ENCODE measurements around the gene CSMD2.

DNA sequence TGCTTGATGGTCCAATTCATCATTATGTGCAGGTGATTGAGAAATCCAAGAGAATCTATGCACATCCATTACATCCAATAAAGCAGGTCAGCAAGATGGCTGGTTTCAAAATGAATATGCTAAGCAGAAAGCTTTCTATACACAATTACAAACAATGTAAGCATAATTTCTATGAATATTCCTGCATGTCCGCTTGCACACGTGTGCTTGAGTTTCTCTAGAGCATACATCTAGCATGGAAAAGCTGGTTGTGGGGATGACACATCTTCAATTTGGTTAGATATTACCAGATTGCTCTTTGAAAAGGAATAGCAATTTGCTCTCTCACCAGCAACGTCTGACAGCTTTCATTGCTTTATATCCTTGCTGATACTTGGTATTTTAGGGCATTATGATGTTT, 461.6 kb downstream of the CSMD2 start:
- TF ChIP-seq, protein P1, sequence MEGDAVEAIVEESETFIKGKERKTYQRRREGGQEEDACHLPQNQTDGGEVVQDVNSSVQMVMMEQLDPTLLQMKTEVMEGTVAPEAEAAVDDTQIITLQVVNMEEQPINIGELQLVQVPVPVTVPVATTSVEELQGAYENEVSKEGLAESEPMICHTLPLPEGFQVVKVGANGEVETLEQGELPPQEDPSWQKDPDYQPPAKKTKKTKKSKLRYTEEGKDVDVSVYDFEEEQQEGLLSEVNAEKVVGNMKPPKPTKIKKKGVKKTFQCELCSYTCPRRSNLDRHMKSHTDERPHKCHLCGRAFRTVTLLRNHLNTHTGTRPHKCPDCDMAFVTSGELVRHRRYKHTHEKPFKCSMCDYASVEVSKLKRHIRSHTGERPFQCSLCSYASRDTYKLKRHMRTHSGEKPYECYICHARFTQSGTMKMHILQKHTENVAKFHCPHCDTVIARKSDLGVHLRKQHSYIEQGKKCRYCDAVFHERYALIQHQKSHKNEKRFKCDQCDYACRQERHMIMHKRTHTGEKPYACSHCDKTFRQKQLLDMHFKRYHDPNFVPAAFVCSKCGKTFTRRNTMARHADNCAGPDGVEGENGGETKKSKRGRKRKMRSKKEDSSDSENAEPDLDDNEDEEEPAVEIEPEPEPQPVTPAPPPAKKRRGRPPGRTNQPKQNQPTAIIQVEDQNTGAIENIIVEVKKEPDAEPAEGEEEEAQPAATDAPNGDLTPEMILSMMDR (conservative IDR thresholded peaks at IDR 0.05; ENCODE audit: low read depth, low read length): no peak
- TF ChIP-seq EZH2 (IDR thresholded peaks at IDR 0.05; ENCODE audit: borderline replicate concordance, low read depth, low read length, poor library complexity, severe bottlenecking): no peak
